GM21529 (cell line): Measurements from ENCODE around the gene MICAL3.

Experiments
- ATAC-seq: cut with Tn5 transposase; IDR thresholded peaks from one replicate; pipeline ENCODE4 v1.9.1; 2021; ENCODE audit not compliant: unreplicated experiment

Gene MICAL3

DNA sequence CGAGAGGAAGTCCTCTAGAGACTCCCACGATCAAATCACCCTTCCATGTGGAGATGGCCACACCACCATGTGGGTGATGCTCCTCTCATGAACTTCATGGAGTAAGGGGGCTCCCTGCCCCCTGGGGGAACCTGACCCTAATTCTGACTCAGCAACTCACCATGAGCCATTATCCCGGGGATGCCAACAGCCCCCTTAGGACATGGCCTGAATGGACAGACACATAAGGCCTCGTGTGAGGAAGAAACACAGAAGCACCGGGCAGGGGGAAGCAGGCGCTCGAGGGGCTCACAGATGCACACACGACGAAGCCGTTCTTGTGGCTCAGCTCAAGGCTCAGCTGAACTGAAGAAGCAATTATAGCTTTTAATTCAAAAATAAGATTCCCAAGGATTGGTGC is 150.6 kb downstream of the MICAL3 start:
- no peak for ATAC-seq

DNA sequence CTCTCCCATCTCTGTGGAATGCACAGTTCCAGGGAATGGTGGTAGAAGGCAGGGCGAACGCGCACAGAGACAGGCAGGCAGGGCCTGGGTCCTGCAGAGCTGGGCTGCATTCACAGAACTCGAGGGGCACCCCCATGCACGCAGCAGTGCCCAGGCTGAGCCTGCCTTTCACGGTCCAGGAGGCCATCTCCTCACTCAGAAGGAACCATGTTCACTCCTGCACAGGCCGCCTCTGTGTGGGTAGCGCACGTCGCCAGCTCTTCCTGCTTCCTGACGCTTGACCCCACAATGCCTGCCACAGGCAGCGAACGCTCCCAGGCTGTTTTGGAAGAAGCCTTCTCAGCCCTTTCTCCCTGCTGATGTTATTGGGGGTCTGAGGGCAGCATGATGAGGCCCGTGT is 151.2 kb downstream of the MICAL3 start:
- no peak for ATAC-seq

DNA sequence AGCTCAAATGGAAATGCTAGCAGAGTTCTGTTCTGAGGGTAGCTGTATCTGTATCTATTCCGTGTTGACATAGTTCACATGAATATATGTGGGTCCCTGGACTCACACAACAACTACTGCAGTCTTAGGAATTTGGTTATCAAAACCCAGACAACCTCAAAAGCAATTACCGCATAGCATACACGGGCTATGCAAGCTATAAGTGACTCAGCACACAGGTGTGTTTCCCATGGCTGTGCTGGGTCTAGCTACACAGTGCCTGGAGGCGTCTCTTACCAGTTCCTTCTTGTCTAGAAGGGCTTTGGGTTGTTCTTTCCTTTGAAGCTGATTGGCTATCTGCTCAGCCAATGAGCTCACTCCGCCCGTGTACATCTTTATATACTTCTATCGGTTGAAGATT is 151.9 kb downstream of the MICAL3 start:
- no peak for ATAC-seq

DNA sequence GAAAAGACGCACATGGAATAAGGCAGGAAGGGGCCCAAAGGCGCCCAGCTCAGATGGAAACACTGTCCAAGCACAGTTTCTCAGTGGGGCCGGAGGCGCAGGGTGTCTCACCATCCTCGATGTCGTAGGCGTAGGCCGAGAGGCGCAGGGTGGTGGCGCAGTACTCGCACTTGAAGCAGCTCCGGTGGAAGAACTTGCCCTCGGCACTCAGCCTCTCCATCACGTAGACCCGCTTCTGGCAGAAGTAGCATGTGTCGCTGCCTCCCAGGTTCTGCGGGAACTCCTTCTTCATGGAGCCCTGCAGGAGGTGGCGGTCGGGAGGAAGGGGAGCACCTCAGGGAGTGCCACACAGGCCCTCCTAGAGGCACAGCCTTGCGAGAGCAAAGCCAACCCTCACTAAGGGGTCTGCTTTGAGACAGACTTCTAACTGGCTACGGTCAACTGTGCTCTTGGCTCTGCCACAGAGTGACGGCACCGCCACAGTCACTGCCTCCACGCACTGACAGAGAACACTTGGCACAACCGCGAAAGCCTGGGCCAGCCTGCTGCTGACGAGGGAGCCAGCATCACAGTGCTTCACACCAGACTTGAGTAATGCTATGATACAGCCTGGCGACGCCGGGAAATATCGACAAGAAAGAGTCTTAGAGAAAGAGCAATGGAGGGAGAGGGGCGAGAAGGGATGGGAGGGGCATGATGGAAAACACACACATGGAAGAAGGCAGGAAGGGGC is 152.5 kb downstream of the MICAL3 start:
- no peak for ATAC-seq

DNA sequence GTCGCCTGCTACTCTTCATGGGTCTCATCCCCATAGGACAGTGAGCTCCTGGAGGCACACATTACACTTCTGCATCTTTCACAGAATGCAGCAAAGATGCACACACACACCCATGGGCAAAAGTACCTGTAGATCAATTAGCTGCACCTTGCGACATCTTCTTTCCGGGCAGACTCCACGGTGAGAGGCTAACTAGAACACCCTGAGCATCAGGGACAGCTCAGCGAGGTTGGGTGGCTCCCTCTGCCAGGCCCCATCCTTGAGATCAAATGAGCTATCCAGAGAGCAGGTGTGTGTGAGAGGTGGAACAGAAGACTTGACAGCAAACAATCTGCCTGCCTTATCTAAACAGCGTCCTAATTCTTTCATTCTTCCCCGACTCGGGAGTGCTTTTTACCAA is 154.0 kb downstream of the MICAL3 start:
- no peak for ATAC-seq

DNA sequence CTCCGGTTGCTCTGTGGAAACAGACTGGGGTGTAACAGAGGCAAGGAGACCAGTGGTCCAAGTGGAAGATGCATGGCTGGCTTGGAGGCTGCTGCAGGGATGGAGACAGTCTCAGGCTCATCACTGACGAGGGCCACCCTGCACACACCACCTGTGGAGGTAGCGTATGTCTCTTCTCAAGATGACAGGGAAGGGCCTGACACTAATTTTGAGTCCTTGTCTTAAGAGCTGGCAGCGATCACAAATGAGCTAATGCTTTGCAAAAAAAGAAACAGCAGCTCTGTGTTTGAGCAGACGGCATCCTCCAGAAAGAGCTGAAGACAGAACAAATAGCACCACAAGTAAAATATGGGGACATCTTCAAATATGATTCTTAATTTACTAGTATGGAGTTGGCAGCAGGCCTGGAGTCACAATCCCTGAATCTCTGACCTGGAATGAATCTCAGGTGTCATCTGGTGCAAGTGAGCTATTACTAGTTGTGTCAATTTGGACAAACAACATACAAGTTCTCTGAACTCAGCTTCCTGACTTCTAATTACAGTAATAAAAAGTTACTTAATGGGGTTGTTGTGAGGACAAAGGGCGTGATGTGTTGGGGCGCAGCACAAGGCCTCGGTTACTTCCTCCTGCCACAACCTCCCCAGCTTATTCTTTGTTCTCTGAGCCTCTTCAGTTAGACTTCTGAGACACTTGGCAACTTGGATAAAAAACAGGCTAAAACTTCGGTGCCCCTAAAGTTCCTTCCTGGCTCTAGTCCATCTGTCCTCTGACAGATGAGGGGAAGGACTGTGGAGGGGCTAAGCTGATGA is 154.9 kb downstream of the MICAL3 start:
- no peak for ATAC-seq

DNA sequence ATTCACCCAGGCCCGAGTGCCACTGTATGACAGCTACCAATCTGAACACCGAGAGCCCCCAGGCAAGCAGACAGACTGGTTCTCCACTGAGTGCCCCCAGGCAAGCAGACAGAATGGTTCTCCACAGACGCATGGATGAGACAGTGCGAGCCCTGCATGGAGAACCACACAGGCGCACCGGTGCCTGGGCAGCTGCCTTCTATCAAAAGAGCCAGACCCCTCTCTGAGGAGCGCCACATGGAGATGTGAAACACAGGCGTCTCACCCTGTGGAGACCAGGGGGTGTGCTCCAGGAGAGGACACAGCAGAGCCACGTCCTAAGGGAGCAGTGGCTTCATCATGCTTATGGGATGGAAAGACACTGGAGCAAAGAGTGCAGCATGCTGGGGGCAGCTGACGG is 155.6 kb downstream of the MICAL3 start:
- ATAC-seq = no peak

DNA sequence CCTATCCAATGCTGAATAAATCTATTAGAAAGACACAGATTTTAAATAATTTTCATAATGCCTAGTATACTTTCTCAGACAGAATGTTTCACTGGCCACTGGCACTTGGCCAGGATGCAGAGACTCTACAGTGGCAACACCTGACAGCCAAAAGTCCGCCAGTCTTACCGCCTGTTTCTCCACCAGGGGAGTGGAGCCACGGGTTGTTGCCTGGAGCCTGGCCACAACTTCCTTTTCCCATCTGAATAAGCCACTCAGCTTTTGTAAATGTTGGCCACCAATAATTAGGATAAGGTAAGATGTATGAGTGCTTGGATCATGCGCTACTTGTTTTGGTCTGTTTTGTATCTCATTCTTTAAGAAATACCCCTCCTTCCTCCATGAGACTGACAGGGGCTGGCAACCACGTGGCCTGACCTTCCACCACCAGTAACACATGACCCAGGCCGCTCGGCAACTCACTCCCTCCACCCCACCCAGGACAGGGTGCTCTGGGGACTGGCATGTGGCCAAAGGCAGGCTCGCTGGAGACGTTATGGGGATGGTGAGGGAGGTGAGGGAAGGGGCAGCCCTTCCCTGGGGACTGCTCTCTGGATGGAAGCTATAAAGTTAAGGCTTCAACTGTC is 157.1 kb downstream of the MICAL3 start:
- no peak for ATAC-seq

DNA sequence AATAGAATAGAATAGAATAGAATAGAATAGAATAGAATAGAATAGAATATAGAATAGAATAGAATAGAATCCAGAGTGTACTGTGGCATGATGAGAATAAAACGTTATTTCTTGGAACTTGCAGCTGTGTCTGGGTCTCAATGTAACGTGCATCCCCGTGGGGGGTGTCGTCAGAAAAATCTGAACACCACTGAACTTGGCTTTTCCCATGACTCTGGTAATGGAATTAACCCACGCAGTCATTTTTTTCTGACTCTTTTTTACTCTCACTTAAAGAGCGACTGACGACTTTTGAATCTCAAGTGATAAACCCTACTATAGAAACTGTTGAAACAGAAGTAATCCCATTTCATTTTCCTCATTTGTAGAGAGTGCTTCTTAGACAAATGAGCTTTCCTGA is 157.7 kb downstream of the MICAL3 start:
- no peak for ATAC-seq

DNA sequence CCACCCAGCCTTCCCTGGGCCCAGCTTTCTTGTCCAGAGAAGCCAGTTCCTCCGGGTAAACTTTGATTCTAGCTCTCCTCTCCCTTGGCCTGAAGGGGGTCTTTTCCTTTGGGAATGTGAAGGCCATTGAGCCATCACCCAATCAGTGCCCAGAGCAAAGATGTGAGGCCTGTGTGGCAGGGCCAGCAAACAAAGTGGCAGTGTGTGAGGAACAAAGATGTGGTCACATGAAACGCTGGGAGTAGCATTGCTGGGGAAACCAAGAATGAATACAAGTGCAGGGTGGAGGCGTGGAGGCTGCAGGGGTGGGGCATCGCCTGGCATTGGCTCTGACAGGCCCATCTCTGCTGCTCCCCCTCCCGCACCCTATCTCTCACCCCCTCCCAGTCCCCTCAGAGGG is 158.2 kb downstream of the MICAL3 start:
- ATAC-seq = no peak

DNA sequence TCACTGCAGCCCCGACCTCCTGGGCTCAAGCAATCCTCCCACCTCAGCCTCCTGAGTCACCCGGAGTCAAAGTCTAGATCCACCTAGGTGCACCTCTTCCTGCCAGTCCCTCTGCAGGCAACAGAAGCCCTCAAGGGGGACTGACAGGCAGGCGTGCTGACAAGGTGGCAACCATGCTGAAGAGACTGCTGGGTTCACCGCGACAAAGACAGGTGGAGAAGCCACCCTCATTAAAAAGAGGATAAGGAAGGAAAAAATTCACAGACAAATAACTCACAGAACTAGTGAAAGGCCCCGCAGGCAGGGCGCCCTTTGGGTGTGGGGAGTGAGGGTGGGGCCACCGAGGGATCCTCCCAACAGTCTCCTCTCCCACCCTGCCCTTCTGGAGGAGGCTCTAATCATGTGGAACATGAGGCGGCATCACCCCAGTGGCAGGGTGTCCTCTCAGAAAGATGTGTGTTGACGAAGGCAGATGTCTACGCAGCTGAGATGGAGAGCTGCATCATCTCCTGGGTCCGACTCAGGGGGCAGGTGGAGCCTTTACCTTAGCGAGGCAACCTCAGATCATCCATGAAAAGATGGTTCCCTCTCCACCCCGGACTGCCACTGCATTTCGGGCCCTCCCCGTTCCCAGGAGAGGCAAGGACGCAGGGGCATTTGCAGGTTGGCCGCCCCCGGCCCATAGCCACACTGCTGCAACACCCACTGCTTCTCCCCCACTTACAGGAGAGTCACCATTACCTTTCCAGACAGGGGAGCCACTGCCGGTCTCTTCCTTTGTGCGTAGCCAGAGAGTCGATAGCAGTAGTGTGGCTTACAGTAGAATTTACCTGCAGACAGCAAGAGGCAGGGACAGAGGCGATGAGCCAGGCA is 158.9 kb downstream of the MICAL3 start:
- no peak for ATAC-seq

DNA sequence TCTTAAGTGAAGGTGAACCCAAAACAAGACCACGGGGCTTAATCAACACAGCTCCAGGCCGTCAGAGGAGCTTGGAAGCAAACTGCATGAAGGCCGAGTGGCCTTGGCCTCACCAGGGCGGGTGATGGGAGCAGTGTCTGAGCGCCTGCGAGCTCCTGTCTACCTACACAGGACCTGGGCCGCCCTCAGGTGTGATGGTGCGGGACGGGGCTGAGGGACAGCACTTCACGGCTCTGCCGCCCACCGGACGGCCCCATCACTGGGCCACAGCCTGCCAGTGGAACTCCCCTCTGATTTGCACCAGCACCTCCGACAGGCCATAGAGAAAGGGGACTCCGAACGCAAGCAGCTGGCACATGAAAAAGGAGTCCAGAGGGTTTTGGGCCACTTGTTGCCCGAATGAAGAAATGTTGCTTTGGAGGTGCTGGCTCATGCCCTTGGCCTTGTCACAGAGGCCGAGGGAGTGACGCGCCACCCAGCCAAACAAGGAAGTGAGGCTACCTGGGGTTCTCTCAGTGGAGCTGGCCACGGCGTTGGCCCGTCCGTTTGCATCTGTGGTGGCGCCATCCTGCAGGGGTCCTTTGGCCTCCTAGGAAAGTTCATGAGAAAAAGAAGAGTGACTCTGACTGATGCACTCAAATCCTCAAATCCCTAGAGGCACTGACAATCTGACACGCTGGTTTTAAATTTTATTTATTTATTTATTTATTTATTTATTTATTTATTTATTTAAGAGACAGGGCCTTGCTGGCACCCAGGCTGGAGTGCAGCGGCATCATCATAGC is 159.8 kb downstream of the MICAL3 start:
- no peak for ATAC-seq

DNA sequence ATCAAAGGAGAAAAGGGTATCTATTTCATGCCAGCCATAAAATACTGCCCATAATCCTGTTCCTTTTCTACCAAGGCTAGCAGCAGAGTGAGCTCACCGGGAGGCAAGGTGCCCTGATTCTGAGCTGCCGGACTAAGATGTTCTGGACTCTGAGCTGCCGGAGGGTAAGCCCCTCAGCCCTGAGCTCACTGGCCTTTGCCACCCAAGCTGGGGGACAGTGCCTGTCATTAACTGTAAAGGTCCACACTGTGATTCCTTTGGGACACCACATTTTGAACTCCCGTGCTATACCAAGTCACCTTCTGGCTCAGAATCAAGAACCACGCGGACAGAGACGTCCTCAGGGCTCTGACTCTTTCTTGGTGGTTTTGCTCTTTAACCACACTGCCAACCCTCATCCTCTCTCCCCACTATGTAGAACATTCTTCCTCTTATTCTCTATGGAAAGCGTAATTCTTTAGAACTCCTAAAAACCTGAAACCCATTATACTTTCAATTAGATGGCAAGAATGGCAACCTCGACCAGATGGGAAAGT is 161.6 kb downstream of the MICAL3 start:
- no peak for ATAC-seq

DNA sequence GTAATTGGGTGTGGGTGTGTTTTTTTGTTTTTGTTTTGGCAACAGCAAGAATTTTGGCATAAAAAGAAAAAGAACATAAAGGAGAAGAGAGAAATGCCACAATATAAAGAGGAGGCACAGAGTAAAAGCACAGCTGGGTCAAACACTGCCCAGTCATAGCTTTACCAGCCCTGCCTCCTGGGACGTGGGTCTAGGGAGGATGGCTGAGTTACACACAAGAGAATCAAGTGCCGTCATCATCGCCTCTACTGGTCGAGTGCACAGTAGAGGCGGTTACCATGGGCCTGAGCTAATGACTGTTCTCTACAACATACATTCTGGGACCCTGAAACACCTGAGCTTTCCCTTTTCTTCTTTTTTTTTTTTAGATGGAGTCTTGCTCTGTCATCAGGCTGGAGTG is 162.5 kb downstream of the MICAL3 start:
- ATAC-seq = no peak

DNA sequence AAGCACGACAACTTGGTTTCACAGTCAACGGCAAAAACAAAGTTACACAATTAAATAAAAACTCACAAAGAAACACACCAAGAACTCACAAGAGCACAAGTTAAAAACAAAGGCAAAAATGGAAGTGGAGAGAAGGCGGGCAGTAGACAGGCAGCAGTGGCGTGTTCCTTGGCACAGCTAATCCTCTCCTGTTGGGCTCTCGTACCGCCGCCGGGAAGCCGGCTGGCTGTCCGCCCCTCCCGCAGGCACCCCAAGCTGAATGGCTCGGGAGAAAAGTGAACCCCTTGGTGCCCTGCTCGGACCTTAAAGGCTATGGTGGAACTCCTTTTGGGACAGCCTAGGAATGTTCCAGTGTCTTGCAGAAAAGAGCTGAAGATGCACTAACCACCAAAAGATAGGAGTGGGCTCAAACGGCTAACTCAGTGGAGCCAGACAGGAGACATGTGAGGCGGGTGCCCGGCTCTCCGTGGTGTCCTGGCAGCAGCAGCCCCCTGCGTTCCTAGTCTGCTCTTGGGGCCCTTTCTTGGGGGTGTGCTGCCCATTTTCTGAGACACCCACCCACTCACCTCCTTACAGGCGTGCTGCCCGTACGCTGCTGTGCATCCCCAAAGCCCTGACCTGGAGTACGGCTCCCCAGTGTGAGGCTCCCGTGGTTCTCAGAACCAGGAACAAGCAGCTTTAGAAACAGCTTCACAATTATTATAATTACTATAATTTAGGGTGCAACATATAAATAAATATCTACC is 164.0 kb downstream of the MICAL3 start:
- ATAC-seq = no peak

DNA sequence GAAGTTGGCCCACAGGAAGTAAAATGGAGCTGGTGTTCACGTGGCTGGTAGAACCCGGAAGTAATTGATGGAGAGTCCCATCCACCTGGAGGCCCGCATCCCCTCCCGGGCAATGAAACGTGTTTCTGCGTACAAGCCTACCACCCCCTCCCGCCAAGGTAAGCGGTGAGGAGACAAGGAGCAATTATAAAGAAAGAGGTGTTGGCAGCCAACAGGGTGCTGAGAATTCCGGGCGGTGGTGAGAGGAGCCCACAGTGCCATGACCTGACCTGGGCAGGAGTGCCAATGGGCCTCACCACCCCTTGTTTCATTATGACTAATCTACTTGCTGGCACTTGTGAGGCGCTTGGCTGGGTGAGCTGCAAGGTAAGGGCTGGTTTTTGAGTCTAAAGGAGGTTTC is 166.3 kb downstream of the MICAL3 start:
- ATAC-seq = no peak

DNA sequence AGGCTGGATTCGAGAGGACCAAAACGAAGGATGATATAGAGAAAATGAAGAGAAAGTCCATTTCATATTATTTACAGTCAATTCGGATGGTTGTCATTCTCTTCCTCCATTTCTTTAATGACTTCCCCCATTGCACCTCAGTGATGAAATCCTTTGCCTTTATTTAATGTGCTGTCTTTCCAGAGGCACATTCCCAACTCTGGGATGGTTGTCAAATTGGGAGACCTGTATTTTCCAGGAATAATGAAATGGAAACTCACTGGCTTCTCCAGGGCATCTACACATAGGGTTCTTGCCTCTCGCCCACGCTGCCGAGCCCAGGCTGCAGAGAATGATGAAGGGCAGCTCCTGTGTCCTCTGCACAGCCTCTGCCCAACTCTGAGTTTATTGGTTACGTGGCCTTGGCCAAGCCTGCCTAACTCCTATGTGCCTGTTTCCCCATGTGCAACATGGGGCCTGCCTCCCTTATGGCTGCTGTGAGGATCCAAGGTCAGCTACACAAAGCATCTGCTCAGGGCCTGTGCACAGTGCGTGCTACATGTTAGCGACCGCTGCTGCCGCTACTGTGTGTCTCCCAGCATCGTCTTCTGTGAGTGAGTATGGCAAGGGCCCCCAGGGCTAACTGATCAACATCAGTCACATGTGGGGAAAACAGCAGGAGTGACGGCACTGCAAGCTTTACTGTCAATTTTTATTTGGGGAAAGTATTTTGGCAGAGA is 168.6 kb downstream of the MICAL3 start:
- no peak for ATAC-seq

DNA sequence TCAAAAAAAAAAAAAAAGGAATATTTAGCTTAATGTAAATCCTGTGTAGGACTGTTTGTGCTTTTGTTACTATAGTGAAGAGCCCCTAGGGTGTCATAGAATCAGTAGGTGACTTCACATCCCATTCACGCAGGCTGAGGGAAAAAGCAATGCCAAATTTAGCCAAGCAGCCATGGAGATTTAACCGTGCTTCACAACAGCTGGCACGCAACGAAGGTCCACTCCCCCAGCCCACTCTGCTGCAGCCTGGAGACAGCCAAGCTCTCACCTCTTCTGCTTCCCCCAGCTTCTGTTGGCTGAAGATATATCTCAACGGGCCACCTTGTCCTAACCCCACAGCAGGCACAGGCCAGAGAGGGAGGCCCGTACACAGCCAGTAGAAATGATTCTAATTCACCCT is 171.3 kb downstream of the MICAL3 start:
- no peak for ATAC-seq

DNA sequence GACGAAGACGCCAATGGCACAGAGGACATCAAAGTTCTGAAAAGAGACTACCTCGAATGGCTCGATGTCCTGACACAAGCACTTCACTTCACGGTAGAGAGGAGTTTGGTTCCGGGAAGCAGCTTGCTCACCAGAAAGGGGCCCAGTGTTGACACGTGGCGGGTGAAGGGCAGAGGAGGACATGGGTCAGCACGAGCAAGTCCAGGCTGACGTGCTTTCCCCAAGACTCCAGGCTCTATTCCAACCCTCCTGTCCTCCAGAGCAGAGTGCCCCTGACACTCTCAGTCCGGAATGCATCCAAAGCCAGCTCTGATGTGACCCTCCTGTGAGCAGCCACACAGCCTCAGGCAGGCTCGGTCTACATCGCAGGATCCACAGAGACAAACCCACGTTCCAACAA is 172.6 kb downstream of the MICAL3 start:
- no peak for ATAC-seq
